ENCODE data around the gene ADARB1. TPM values are rescaled to one million over a fixed set of nuclear protein-coding genes. Genes with fewer than 3 reads are reported as not detected.
A peak's percentile ranks its signal among the peaks of the same experiment; 100 is the strongest.

Gene ADARB1
- total and polyA plus RNA-seq, 2 experiments from 2014 or later, result 4.8 to 14.8 TPM

DNA sequence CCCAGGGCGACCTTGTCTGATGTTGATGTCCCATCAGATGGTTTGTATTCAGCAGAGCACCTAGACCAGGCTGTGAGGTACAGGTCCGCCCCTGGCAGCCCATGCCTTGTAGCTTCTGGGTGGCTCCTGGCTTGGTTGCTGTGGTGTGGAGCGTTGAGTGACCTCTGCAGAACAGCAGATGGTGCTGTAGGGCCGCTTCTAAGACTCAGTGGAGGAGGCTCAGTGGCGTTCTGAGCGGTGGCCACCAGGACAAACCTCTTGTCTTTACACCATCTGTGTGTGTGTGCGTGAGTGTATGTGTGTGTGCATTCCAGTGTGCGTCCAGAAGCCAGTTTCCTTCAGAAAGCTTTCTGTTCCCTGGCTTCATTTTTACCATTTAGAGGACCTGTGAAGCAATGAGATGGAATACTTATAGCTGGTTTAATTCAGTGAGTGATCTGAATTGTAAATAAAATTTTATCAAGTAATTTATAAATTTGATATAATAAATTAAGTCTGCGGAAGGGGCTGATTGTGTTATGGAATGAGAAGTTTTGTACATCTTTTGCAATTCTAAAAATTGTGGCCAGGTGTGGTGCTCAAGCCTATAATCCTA is 66.1 kb downstream of the ADARB1 start:
- Mint-ChIP-seq H3K4me3 (no peak overlapping the region), H3K27me3 (ENCODE audit: insufficient read depth, low read depth, poor library complexity) (peaks cover 7% of the 10 kb centered on the region), H3K36me3 (ENCODE audit: low read depth) (no peaks in the 10 kb centered on the region), H3K27ac (no peak overlapping the region), H3K9me3 (no peaks in the 10 kb centered on the region), H3K4me1 (peaks cover 2% of the 10 kb centered on the region; the same call in 1 of the 3 replicates)
- Histone ChIP-seq H2AFZ (no peak overlapping the region), H3K9me2 (ENCODE audit: insufficient read depth) (no peaks in the 10 kb centered on the region), H3K27me3 (ENCODE audit: insufficient read depth) (no peaks in the 10 kb centered on the region), H3K4me3 (no peak overlapping the region), H4K20me1 (replicated peaks; ENCODE audit: insufficient read depth) (0 out of 2 replicates have a peak, but pooled peaks cover 4% of the 10 kb centered on the region), H3K4me2 (no peak overlapping the region), H3K4me1 (ENCODE audit: insufficient read depth) (no peaks in the 10 kb centered on the region), H3K27ac (ENCODE audit: low read depth) (no peak overlapping the region), H3F3A (replicated peaks; ENCODE audit: low read depth) (no peaks in the 10 kb centered on the region), H3K36me3 (ENCODE audit: insufficient read depth) (no peaks in the 10 kb centered on the region), H3K79me2 (replicated peaks; ENCODE audit: insufficient read depth) (no peaks in the 10 kb centered on the region)
- DNase-seq (ENCODE audit: low spot score) (peak; percentile 94), ATAC-seq (peak; percentile 93)
- TF ChIP-seq, protein P1, sequence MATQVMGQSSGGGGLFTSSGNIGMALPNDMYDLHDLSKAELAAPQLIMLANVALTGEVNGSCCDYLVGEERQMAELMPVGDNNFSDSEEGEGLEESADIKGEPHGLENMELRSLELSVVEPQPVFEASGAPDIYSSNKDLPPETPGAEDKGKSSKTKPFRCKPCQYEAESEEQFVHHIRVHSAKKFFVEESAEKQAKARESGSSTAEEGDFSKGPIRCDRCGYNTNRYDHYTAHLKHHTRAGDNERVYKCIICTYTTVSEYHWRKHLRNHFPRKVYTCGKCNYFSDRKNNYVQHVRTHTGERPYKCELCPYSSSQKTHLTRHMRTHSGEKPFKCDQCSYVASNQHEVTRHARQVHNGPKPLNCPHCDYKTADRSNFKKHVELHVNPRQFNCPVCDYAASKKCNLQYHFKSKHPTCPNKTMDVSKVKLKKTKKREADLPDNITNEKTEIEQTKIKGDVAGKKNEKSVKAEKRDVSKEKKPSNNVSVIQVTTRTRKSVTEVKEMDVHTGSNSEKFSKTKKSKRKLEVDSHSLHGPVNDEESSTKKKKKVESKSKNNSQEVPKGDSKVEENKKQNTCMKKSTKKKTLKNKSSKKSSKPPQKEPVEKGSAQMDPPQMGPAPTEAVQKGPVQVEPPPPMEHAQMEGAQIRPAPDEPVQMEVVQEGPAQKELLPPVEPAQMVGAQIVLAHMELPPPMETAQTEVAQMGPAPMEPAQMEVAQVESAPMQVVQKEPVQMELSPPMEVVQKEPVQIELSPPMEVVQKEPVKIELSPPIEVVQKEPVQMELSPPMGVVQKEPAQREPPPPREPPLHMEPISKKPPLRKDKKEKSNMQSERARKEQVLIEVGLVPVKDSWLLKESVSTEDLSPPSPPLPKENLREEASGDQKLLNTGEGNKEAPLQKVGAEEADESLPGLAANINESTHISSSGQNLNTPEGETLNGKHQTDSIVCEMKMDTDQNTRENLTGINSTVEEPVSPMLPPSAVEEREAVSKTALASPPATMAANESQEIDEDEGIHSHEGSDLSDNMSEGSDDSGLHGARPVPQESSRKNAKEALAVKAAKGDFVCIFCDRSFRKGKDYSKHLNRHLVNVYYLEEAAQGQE (IDR thresholded peaks at IDR 0.05; ENCODE audit: unreplicated experiment), result no peak
- TF ChIP-seq NANOG (IDR thresholded peaks at IDR 0.05; ENCODE audit: borderline replicate concordance) (no peak), POLR2AphosphoS5 (IDR thresholded peaks at IDR 0.05; ENCODE audit: low read depth) (no peak), ZNF114 (CRISPR knock-in tag; IDR thresholded peaks at IDR 0.05) (no peak), CREB1 (CRISPR knock-in tag; IDR thresholded peaks at IDR 0.05; ENCODE audit: low read depth) (peak; percentile 55), STAT1 (IDR thresholded peaks at IDR 0.05; ENCODE audit: unreplicated experiment) (no peak), EZH2 (IDR thresholded peaks at IDR 0.05; ENCODE audit: low read depth, unreplicated experiment) (no peak)
- TF ChIP-seq, protein P2, sequence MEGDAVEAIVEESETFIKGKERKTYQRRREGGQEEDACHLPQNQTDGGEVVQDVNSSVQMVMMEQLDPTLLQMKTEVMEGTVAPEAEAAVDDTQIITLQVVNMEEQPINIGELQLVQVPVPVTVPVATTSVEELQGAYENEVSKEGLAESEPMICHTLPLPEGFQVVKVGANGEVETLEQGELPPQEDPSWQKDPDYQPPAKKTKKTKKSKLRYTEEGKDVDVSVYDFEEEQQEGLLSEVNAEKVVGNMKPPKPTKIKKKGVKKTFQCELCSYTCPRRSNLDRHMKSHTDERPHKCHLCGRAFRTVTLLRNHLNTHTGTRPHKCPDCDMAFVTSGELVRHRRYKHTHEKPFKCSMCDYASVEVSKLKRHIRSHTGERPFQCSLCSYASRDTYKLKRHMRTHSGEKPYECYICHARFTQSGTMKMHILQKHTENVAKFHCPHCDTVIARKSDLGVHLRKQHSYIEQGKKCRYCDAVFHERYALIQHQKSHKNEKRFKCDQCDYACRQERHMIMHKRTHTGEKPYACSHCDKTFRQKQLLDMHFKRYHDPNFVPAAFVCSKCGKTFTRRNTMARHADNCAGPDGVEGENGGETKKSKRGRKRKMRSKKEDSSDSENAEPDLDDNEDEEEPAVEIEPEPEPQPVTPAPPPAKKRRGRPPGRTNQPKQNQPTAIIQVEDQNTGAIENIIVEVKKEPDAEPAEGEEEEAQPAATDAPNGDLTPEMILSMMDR (conservative IDR thresholded peaks at IDR 0.05; ENCODE audit: low read depth in 2 of 2), result peak; percentile 80 to 93
- TF ChIP-seq, protein P3, sequence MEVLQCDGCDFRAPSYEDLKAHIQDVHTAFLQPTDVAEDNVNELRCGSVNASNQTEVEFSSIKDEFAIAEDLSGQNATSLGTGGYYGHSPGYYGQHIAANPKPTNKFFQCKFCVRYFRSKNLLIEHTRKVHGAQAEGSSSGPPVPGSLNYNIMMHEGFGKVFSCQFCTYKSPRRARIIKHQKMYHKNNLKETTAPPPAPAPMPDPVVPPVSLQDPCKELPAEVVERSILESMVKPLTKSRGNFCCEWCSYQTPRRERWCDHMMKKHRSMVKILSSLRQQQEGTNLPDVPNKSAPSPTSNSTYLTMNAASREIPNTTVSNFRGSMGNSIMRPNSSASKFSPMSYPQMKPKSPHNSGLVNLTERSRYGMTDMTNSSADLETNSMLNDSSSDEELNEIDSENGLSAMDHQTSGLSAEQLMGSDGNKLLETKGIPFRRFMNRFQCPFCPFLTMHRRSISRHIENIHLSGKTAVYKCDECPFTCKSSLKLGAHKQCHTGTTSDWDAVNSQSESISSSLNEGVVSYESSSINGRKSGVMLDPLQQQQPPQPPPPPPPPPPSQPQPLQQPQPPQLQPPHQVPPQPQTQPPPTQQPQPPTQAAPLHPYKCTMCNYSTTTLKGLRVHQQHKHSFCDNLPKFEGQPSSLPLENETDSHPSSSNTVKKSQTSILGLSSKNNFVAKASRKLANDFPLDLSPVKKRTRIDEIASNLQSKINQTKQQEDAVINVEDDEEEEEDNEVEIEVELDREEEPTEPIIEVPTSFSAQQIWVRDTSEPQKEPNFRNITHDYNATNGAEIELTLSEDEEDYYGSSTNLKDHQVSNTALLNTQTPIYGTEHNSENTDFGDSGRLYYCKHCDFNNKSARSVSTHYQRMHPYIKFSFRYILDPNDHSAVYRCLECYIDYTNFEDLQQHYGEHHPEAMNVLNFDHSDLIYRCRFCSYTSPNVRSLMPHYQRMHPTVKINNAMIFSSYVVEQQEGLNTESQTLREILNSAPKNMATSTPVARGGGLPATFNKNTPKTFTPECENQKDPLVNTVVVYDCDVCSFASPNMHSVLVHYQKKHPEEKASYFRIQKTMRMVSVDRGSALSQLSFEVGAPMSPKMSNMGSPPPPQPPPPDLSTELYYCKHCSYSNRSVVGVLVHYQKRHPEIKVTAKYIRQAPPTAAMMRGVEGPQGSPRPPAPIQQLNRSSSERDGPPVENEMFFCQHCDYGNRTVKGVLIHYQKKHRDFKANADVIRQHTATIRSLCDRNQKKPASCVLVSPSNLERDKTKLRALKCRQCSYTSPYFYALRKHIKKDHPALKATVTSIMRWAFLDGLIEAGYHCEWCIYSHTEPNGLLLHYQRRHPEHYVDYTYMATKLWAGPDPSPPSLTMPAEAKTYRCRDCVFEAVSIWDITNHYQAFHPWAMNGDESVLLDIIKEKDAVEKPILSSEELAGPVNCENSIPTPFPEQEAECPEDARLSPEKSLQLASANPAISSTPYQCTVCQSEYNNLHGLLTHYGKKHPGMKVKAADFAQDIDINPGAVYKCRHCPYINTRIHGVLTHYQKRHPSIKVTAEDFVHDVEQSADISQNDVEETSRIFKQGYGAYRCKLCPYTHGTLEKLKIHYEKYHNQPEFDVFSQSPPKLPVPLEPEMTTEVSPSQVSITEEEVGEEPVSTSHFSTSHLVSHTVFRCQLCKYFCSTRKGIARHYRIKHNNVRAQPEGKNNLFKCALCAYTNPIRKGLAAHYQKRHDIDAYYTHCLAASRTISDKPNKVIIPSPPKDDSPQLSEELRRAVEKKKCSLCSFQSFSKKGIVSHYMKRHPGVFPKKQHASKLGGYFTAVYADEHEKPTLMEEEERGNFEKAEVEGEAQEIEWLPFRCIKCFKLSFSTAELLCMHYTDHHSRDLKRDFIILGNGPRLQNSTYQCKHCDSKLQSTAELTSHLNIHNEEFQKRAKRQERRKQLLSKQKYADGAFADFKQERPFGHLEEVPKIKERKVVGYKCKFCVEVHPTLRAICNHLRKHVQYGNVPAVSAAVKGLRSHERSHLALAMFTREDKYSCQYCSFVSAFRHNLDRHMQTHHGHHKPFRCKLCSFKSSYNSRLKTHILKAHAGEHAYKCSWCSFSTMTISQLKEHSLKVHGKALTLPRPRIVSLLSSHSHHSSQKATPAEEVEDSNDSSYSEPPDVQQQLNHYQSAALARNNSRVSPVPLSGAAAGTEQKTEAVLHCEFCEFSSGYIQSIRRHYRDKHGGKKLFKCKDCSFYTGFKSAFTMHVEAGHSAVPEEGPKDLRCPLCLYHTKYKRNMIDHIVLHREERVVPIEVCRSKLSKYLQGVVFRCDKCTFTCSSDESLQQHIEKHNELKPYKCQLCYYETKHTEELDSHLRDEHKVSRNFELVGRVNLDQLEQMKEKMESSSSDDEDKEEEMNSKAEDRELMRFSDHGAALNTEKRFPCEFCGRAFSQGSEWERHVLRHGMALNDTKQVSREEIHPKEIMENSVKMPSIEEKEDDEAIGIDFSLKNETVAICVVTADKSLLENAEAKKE (CRISPR knock-in tag; IDR thresholded peaks at IDR 0.05), result peak; percentile 17; the same call in 1 of the 2 replicates
- TF ChIP-seq, protein P4, sequence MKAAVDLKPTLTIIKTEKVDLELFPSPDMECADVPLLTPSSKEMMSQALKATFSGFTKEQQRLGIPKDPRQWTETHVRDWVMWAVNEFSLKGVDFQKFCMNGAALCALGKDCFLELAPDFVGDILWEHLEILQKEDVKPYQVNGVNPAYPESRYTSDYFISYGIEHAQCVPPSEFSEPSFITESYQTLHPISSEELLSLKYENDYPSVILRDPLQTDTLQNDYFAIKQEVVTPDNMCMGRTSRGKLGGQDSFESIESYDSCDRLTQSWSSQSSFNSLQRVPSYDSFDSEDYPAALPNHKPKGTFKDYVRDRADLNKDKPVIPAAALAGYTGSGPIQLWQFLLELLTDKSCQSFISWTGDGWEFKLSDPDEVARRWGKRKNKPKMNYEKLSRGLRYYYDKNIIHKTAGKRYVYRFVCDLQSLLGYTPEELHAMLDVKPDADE (IDR thresholded peaks at IDR 0.05), result no peak
